ENCODE results near the gene KDM1A. TPM values are rescaled to one million over a fixed set of nuclear protein-coding genes. Genes with fewer than 3 reads are reported as not detected.

Gene KDM1A
- total and polyA plus RNA-seq, 2 of the 13 experiments (the other 11 are each of a cell fraction or from before 2014, with no cell fraction given) = 81.3 to 173 TPM

DNA sequence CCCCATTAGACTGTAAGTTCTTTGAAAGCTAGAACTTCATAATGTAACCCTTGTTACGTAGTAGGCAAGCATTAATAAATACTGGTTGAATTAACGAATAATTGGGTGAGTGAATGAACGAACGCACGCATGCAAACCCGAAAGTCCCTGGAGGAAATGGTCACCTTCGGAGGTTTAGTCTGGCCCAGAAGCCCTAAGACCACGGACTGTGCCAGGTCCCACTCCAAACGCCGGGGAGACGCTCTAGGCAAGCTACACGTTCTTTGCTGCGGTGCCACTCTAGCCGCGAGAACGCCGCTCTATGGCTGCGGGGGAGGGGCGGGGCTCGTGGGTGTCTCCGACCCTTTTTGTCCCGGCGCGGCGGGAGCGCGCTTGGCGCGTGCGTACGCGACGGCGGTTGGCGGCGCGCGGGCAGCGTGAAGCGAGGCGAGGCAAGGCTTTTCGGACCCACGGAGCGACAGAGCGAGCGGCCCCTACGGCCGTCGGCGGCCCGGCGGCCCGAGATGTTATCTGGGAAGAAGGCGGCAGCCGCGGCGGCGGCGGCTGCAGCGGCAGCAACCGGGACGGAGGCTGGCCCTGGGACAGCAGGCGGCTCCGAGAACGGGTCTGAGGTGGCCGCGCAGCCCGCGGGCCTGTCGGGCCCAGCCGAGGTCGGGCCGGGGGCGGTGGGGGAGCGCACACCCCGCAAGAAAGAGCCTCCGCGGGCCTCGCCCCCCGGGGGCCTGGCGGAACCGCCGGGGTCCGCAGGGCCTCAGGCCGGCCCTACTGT, at the start of gene KDM1A (continued):
- TF ChIP-seq, protein P1, sequence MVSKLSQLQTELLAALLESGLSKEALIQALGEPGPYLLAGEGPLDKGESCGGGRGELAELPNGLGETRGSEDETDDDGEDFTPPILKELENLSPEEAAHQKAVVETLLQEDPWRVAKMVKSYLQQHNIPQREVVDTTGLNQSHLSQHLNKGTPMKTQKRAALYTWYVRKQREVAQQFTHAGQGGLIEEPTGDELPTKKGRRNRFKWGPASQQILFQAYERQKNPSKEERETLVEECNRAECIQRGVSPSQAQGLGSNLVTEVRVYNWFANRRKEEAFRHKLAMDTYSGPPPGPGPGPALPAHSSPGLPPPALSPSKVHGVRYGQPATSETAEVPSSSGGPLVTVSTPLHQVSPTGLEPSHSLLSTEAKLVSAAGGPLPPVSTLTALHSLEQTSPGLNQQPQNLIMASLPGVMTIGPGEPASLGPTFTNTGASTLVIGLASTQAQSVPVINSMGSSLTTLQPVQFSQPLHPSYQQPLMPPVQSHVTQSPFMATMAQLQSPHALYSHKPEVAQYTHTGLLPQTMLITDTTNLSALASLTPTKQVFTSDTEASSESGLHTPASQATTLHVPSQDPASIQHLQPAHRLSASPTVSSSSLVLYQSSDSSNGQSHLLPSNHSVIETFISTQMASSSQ (IDR thresholded peaks at IDR 0.05; ENCODE audit: low read depth) = peak; percentile 16; the same call in 1 of the 2 replicates
- TF ChIP-seq, protein P1 (CRISPR knock-in tag; IDR thresholded peaks at IDR 0.05; ENCODE audit: borderline replicate concordance) = no peak; the same call in 1 of the 2 replicates
- TF ChIP-seq MLXIP (CRISPR knock-in tag; IDR thresholded peaks at IDR 0.05; ENCODE audit: borderline replicate concordance) (no peak; the same call in 1 of the 2 replicates), ZNF121 (CRISPR knock-in tag; IDR thresholded peaks at IDR 0.05) (peak; percentile 35; the same call in 1 of the 2 replicates), ZNF3 (CRISPR knock-in tag; IDR thresholded peaks at IDR 0.05) (no peak), JDP2 (CRISPR knock-in tag; IDR thresholded peaks at IDR 0.05; ENCODE audit: borderline replicate concordance) (no peak), SKIL (CRISPR knock-in tag; IDR thresholded peaks at IDR 0.05; ENCODE audit: borderline replicate concordance) (peak; percentile 54; the same call in 1 of the 2 replicates), SMARCC2 (IDR thresholded peaks at IDR 0.05) (no peak), ZMYM3 (CRISPR knock-in tag; IDR thresholded peaks at IDR 0.05) (peak; percentile 79), ZNF589 (CRISPR knock-in tag; conservative IDR thresholded peaks at IDR 0.05) (peak; percentile 82), FOXK1 (CRISPR knock-in tag; IDR thresholded peaks at IDR 0.05; ENCODE audit: borderline replicate concordance, low read depth) (peak; percentile 89; the same call in 1 of the 2 replicates), FIP1L1 (IDR thresholded peaks at IDR 0.05; ENCODE audit: borderline replicate concordance, insufficient read depth, low read depth, low read length) (no peak), ARID5B (CRISPR knock-in tag; IDR thresholded peaks at IDR 0.05) (peak; percentile 83)
- TF ChIP-seq, protein P2, sequence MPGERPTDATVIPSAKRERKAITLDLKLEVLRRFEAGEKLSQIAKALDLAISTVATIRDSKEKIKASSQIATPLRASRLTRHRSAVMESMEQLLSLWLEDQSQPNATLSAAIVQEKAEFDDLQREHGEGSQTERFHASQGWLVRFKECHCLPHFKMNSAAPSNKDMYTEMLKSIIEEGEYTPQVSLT (CRISPR knock-in tag; IDR thresholded peaks at IDR 0.05; ENCODE audit: borderline replicate concordance, low read depth) = no peak

All from HepG2 (cell line).